Heart left ventricle (tissue), 16 donors: Measurements from ENCODE around the gene PIGL. TPM values are rescaled to one million over a fixed set of nuclear protein-coding genes. Genes with fewer than 3 reads are reported as not detected.

Experiments used
- ATAC-seq, 4 donors: fragments of 200-7000 bp; cut with Tn5 transposase; one replicate each; pipeline ENCODE4 v1.9.1; 2020 to 2022; ENCODE audit warnings: moderate library complexity in 4 of 4, mild to moderate bottlenecking in 3 of 4, moderate number of reproducible peaks in 1 of 4
- DNase-seq, 5 donors: peaks; one replicate each; pipeline ENCODE4 v3.0.0-alpha.2; 2020
- H3K27ac ChIP-seq, 12 donors: fragments of 200-600 bp; sonication (generic) in 4 of 12; one replicate each; pipeline versions ENCODE4 v1.5.0 to v1.8.0; 2016 to 2022; ENCODE audit warnings: mild to moderate bottlenecking in 2 of 12
- H3K27me3 ChIP-seq, 9 donors: fragments of 200-600 bp; sonication (generic) in 2 of 9; one replicate each; pipeline versions ENCODE4 v1.5.1 to v1.8.0; 2016 to 2022; ENCODE audit warnings: mild to moderate bottlenecking in 3 of 9
- H3K36me3 ChIP-seq, 9 donors: fragments of 200-600 bp; sonication (generic) in 2 of 9; one replicate each; pipeline versions ENCODE4 v1.5.0 to v1.8.0; 2018 to 2022; ENCODE audit warnings: mild to moderate bottlenecking in 2 of 9
- H3K4me1 ChIP-seq, 12 donors: fragments of 200-600 bp; sonication (generic) in 4 of 12; one replicate each; pipeline versions ENCODE4 v1.5.0 to v1.8.0; 2016 to 2022; ENCODE audit warnings: mild to moderate bottlenecking in 3 of 12
- H3K4me3 ChIP-seq, 12 donors: fragments of 200-600 bp; sonication (generic) in 4 of 12; one replicate each; pipeline versions ENCODE4 v1.5.0 to v1.8.0; 2017 to 2022; ENCODE audit warnings: mild to moderate bottlenecking in 9 of 12, moderate library complexity in 4 of 12
- H3K9me3 ChIP-seq, 12 donors: fragments of 200-600 bp; sonication (generic) in 4 of 12; one replicate each; pipeline versions ENCODE4 v1.5.0 to v1.8.0; 2016 to 2022; ENCODE audit warnings: mild to moderate bottlenecking in 1 of 12
- CTCF ChIP-seq, 12 donors: fragments of 200-600 bp; sonication (generic) in 4 of 12; IDR thresholded peaks; one replicate each; pipeline versions ENCODE4 v1.5.0 to v1.8.0; 2018 to 2022; ENCODE audit warnings: antibody characterized with exemption in 12 of 12, mild to moderate bottlenecking in 5 of 12
- POLR2A ChIP-seq, 2 donors: fragments of 450-650 bp; IDR thresholded peaks; one replicate each; pipeline ENCODE4 v1.6.1; 2017; ENCODE audit warnings: antibody characterized with exemption in 2 of 2, mild to moderate bottlenecking in 2 of 2, moderate library complexity in 2 of 2
- WGBS, 4 donors: extraction: QIAGEN DNeasy Blood & Tissue Kit in 2 of 4; methylation state at CpG; one replicate each; pipeline versions ENCODE4 v1.1.5 to v1.1.7; 2013 to 2018; 5-methylcytosine and 5-hydroxymethylcytosine counted together
- intact Hi-C, 10 donors: fragments of 100-400 bp; cut with DNase I; formaldehyde crosslinking; loops; one replicate each; pipeline versions ENCODE4 v1.11.1 to v1.14.2; 2022
- polyA plus RNA-seq, 2 donors: library from polyadenylated mRNA; stranded (reverse); fragments of 200-250 nt; gene quantifications; one replicate each; pipeline ENCODE4 v1.2.3, GENCODE V29; 2013
- total RNA-seq, 9 donors: library from RNA; depleted of rRNA in 2 of 9; stranded (reverse); fragments of >200 nt in 2 of 9; fragmentation: NEBNext Ultra II Directional in 3 of 9; extraction: Animal tissue kit (Norgen Biotek cat#: 25700) in 3 of 9; gene quantifications; one replicate each; pipeline versions ENCODE4 v1.1.0 to v1.2.4, GENCODE V29; 2016 to 2023
- donor health status: ischemic (EF 13 %, LVEDD 7.1; RV severe dilation, severe dysfunction).
- donor health status: healthy with polysubstance abuse.
- donor health status: DM: no; HTN: yes; CAD: no.
- donor health status: DM: no; HTN: no; CAD: no.
- donor health status: ischemic (EF 25% LVEDD 6.9; RV normal size, moderate dysfunction).
- donor health status: ischemic (EF 25% LVEDD 5.7; RV mildly dilated, moderate dysfunction).
- donor health status: healthy.
- donor health status: DM: yes; HTN: yes; CAD: no.
- donor health status: ischemic (EF 35%, LVEDD 5.7; RV mildly dilated, moderate dysfunction).
- donor health status: nonischemic (EF 11% LVEDD 7.7; RV severe dilation, severe dysfunction).
- donor health status: DM: yes; HTN: yes; CAD: no.
- donor health status: PGD.
- donor health status: ischemic (EF 29% LVEDD 5.4; RV normal size, mild dysfunction).
- donor health status: nonischemic (EF 23%, LVEDD 6.1; RV moderate dilation, normal function).

The PIGL gene
- total and polyA plus RNA-seq, 11 donors, result 4.5 to 20.2 (median 10.2) TPM

- Histone ChIP-seq H3K4me3 (no peak overlapping the region), H3K27me3 (no peaks in the 10 kb centered on the region), H3K36me3 (peaks cover 0 to 6% (median 0%) of the 10 kb centered on the region in 9 donors), H3K9me3 (no peaks in the 10 kb centered on the region), H3K4me1 (peaks cover 0 to 9% (median 0%) of the 10 kb centered on the region in 12 donors), H3K27ac (no peak overlapping the region)
- ATAC-seq (no peak), DNase-seq (no peak)
- intact Hi-C loops, result no loop called here
- 91 to 93% (median 91%) methylated on average over 6 of the region's 6 CpGs for WGBS, 4 donors
- TF ChIP-seq POLR2A (IDR thresholded peaks at IDR 0.05), result no peak
Measured at GRCh38 chr17:16273929-16274339, 56.9 kb downstream of the PIGL start.

GRCh38 chr17:16275024-16275423 is 58.0 kb downstream of the PIGL start:
- no peak for ATAC-seq
- no peak for TF ChIP-seq CTCF (IDR thresholded peaks at IDR 0.05)
- no peak for TF ChIP-seq POLR2A (IDR thresholded peaks at IDR 0.05)
- WGBS, 4 donors, result 91 to 96% (median 93%) methylated on average over 5 of the region's 5 CpGs
- no peak overlapping the region for H3K27ac ChIP-seq
- no peak for DNase-seq
- H3K36me3 ChIP-seq, result peaks cover 0 to 6% (median 0%) of the 10 kb centered on the region in 9 donors
- no peak overlapping the region for H3K4me3 ChIP-seq
- H3K27me3 ChIP-seq, result no peaks in the 10 kb centered on the region
- intact Hi-C loops, result no loop called here
- no peaks in the 10 kb centered on the region for H3K9me3 ChIP-seq
- no peaks in the 10 kb centered on the region for H3K4me1 ChIP-seq

- H3K27ac ChIP-seq, result no peak overlapping the region
- ATAC-seq (no peak), DNase-seq (no peak)
- no peaks in the 10 kb centered on the region for H3K9me3 ChIP-seq
- H3K36me3 ChIP-seq, result peaks cover 0 to 6% (median 0%) of the 10 kb centered on the region in 9 donors
- H3K27me3 ChIP-seq, result no peaks in the 10 kb centered on the region
- 31 to 55% (median 45%) methylated on average over 1 of the region's 1 CpG for WGBS, 4 donors
- no peak for TF ChIP-seq CTCF (IDR thresholded peaks at IDR 0.05)
- TF ChIP-seq POLR2A (IDR thresholded peaks at IDR 0.05), result no peak
- H3K4me3 ChIP-seq, result no peak overlapping the region
- H3K4me1 ChIP-seq, result no peaks in the 10 kb centered on the region
- intact Hi-C loops, result no loop called here
Measured at GRCh38 chr17:16277163-16277562, 60.2 kb downstream of the PIGL start.

- TF ChIP-seq POLR2A (IDR thresholded peaks at IDR 0.05) (no peak), CTCF (IDR thresholded peaks at IDR 0.05) (no peak)
- H3K36me3 ChIP-seq, result peaks cover 0 to 6% (median 0%) of the 10 kb centered on the region in 9 donors
- WGBS, 4 donors, result 92 to 96% (median 95%) methylated on average over 2 of the region's 2 CpGs
- DNase-seq, result no peak
- no peaks in the 10 kb centered on the region for H3K9me3 ChIP-seq
- H3K27ac ChIP-seq, result no peak overlapping the region
- H3K27me3 ChIP-seq, result no peaks in the 10 kb centered on the region
- H3K4me1 ChIP-seq, result peaks cover 0 to 19% (median 12%) of the 10 kb centered on the region in 12 donors
- intact Hi-C loops, result loop anchor here in 1 of 10 donors (5.0 kb wide), 1 partner anchor 64 kb away; the partner anchor contains the start of genes NCOR1 and PIGL
- no peak overlapping the region for H3K4me3 ChIP-seq
- ATAC-seq, result no peak
Measured at GRCh38 chr17:16281351-16281750, 64.3 kb downstream of the PIGL start.

- H3K27ac ChIP-seq, result no peak overlapping the region
- no peak for ATAC-seq
- no peak overlapping the region for H3K4me3 ChIP-seq
- H3K4me1 ChIP-seq, result peaks cover 0 to 31% (median 22%) of the 10 kb centered on the region in 12 donors
- H3K9me3 ChIP-seq, result no peaks in the 10 kb centered on the region
- TF ChIP-seq POLR2A (IDR thresholded peaks at IDR 0.05) (no peak), CTCF (IDR thresholded peaks at IDR 0.05) (no peak)
- no peak for DNase-seq
- no peaks in the 10 kb centered on the region for H3K27me3 ChIP-seq
- H3K36me3 ChIP-seq, result peaks cover 0 to 6% (median 0%) of the 10 kb centered on the region in 9 donors
- intact Hi-C loops, result loop anchor here in 1 of 10 donors (5.0 kb wide), 1 partner anchor 65 kb away; the partner anchor contains the start of genes NCOR1 and PIGL
Measured at GRCh38 chr17:16282522-16282921, 65.5 kb downstream of the PIGL start.
